SK-N-SH (cell line): ENCODE results near the gene KRTAP9-7.
"Not testable (repeated sequence)": the region's sequence is repeated elsewhere in the genome, so short reads cannot be mapped to it uniquely, and the experiment has no call there.

Experiments
- GABPA ChIP-seq: IDR thresholded peaks from 2 replicates; pipeline ENCODE4 v1.4.0; 2012; ENCODE audit warnings: low read depth, mild to moderate bottlenecking
- NRF1 ChIP-seq: IDR thresholded peaks from 2 replicates; pipeline ENCODE4 v1.6.1; 2012; ENCODE audit warnings: low read depth, mild to moderate bottlenecking, low read length
- POLR2AphosphoS5 ChIP-seq: IDR thresholded peaks from 2 replicates; pipeline ENCODE4 v1.6.1; 2012; ENCODE audit warnings: low read depth, low read length
- RAD21 ChIP-seq: IDR thresholded peaks from 2 replicates; pipeline ENCODE4 v1.6.1; 2012; ENCODE audit warnings: mild to moderate bottlenecking, low read length
- RFX5 ChIP-seq: IDR thresholded peaks from 2 replicates; pipeline ENCODE4 v1.6.1; 2012; ENCODE audit warnings: mild to moderate bottlenecking, improper control_type of control experiment, low read length
- RXRA ChIP-seq: IDR thresholded peaks from 2 replicates; pipeline ENCODE4 v1.4.0; 2012; ENCODE audit warnings: low read depth, mild to moderate bottlenecking, borderline replicate concordance
- YY1 ChIP-seq: IDR thresholded peaks from 2 replicates; pipeline ENCODE4 v1.4.0; 2012; ENCODE audit warnings: low read depth, mild to moderate bottlenecking
- TF ChIP-seq, protein P1 (sequence below): fragments of 200-600 bp; sonication (generic); IDR thresholded peaks from 2 replicates; pipeline ENCODE4 v1.6.1; 2017; ENCODE audit warnings: antibody characterized with exemption, mild to moderate bottlenecking, moderate library complexity
- TF ChIP-seq, protein P2 (sequence below): fragments of 150-350 bp; IDR thresholded peaks from 2 replicates; pipeline ENCODE4 v1.6.1; 2017; ENCODE audit warnings: antibody characterized with exemption, low read length, low read depth, borderline replicate concordance
- TF ChIP-seq, protein P3 (sequence below): IDR thresholded peaks from 2 replicates; pipeline ENCODE4 v1.4.0; 2012; ENCODE audit warnings: low read depth, borderline replicate concordance

DNA sequence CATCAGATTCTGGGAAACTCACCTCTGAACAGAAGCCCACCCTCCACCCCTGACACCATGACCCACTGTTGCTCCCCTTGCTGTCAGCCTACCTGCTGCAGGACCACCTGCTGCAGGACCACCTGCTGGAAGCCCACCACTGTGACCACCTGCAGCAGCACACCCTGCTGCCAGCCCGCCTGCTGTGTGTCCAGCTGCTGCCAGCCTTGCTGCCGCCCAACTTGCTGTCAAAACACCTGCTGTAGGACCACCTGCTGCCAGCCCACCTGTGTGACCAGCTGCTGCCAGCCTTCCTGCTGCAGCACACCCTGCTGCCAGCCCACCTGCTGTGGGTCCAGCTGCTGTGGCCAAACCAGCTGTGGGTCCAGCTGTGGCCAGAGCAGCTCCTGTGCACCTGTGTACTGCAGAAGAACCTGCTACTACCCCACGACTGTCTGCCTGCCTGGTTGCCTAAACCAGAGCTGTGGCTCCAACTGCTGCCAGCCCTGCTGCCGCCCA is 48.9 kb upstream of the KRTAP9-7 start, which contains the start of gene KRTAP9-2:
- TF ChIP-seq, protein P1, sequence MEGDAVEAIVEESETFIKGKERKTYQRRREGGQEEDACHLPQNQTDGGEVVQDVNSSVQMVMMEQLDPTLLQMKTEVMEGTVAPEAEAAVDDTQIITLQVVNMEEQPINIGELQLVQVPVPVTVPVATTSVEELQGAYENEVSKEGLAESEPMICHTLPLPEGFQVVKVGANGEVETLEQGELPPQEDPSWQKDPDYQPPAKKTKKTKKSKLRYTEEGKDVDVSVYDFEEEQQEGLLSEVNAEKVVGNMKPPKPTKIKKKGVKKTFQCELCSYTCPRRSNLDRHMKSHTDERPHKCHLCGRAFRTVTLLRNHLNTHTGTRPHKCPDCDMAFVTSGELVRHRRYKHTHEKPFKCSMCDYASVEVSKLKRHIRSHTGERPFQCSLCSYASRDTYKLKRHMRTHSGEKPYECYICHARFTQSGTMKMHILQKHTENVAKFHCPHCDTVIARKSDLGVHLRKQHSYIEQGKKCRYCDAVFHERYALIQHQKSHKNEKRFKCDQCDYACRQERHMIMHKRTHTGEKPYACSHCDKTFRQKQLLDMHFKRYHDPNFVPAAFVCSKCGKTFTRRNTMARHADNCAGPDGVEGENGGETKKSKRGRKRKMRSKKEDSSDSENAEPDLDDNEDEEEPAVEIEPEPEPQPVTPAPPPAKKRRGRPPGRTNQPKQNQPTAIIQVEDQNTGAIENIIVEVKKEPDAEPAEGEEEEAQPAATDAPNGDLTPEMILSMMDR = not testable (repeated sequence)
- TF ChIP-seq YY1, RAD21, POLR2AphosphoS5, RXRA, RFX5, NRF1, GABPA: not testable (repeated sequence)
- TF ChIP-seq, protein P2, sequence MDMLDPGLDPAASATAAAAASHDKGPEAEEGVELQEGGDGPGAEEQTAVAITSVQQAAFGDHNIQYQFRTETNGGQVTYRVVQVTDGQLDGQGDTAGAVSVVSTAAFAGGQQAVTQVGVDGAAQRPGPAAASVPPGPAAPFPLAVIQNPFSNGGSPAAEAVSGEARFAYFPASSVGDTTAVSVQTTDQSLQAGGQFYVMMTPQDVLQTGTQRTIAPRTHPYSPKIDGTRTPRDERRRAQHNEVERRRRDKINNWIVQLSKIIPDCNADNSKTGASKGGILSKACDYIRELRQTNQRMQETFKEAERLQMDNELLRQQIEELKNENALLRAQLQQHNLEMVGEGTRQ = not testable (repeated sequence)
- TF ChIP-seq, protein P3, sequence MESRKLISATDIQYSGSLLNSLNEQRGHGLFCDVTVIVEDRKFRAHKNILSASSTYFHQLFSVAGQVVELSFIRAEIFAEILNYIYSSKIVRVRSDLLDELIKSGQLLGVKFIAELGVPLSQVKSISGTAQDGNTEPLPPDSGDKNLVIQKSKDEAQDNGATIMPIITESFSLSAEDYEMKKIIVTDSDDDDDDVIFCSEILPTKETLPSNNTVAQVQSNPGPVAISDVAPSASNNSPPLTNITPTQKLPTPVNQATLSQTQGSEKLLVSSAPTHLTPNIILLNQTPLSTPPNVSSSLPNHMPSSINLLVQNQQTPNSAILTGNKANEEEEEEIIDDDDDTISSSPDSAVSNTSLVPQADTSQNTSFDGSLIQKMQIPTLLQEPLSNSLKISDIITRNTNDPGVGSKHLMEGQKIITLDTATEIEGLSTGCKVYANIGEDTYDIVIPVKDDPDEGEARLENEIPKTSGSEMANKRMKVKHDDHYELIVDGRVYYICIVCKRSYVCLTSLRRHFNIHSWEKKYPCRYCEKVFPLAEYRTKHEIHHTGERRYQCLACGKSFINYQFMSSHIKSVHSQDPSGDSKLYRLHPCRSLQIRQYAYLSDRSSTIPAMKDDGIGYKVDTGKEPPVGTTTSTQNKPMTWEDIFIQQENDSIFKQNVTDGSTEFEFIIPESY = not testable (repeated sequence)
